GM10847 (cell line): ENCODE results near the gene MATN1.

Source experiments
- POLR2A ChIP-seq: IDR thresholded peaks from 2 replicates; pipeline ENCODE4 v1.6.1; 2011; ENCODE audit not compliant: insufficient read length; ENCODE audit errors: extremely low read depth

MATN1 gene

DNA sequence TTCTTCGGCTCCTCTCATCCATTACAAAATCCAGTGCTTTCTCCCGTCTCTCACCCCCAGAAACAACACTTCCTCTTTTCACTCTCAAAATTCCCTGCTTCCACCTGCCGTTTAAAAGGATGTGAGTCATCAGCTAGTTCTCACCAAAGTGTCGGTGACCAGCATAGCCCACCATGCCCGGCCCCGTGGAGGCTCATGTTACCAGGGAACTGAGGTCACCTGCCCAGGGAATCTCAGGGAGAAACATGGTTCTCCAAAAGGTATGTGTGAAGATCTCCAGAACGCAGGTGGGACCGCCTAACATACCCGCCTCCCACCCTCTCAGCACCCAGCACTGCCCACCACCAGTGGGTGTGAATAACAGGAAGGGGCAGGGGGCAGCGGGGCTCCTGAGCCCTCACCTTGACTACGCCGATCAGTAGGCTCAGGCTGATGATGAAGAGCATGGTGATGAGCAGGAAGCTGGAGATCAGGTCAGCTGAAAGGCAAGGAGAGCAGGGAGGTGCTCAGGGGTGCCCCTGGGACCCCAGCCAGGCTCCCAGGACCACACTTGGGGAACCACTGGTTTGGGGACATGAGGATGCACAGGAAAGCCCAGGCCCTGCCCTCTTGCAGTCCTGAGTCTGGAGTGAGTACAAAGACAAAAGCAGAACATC lies 18.0 kb upstream of the MATN1 start:
- TF ChIP-seq POLR2A, result no peak

DNA sequence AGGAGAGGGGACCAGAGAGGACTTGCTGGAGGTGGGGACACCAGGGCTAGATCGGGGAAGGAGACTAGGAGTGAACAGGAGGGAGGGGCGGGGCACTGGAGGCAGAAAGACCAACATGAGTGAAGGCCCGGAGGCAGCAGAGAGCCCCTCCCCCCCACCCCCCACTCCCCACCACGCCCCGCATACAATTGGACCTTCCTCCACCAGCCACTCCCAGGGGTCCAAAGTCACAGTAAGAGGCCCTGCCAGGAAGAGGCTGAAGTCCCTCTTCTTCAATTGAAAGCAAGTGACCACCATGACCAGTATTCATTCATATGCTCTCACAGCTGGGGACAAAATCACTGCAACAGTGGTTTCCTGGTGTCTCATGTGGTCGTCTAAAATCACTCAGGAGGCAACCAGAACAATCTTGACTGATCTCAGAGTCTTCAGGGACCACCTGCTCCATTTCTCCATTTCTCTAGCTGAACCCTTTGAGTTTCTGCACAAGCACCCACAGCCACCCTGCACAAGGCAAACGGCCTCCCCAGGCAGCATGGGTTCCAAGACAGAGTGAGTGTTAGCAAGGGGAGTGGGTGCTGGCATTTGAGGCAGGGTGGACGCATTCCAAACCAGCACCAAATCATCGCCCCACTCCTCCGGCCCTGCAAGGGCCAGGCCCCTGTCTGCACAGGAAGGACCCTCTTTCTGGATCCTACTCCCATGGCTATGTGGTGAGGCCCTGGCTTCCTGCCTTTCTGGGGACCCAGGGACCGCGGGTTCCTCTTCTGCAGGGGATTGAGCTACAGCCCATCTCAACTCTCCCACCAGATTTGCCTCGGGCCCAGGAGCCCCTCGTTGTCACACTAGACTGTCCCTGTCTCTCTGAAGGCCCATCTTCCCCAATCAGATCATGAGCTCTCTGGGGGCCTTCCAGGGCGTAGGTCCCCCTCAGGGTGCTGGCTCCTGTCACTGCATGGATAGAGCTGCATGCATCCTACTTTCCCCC lies 17.2 kb upstream of the MATN1 start:
- peak; percentile 9 for TF ChIP-seq POLR2A

DNA sequence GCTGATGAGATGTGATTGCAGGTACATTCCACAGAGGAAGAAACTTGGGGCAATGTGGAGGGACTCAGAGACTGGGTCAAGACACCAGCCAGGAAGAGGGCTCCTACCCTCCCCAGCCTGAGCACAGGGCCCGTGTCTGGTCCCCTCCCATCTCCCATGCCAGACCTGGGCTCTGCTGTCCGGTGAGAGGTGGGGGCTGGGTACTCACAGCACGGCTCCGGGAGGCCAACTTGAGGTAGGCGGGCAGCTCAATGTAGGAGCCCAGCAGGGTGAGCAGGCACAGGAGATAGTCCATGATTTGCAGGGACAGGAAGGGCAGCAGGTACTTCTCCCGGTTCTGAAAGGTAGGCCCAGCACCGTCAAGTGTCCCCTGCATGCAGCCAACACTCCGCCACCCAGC lies 16.2 kb upstream of the MATN1 start:
- TF ChIP-seq POLR2A, result no peak

DNA sequence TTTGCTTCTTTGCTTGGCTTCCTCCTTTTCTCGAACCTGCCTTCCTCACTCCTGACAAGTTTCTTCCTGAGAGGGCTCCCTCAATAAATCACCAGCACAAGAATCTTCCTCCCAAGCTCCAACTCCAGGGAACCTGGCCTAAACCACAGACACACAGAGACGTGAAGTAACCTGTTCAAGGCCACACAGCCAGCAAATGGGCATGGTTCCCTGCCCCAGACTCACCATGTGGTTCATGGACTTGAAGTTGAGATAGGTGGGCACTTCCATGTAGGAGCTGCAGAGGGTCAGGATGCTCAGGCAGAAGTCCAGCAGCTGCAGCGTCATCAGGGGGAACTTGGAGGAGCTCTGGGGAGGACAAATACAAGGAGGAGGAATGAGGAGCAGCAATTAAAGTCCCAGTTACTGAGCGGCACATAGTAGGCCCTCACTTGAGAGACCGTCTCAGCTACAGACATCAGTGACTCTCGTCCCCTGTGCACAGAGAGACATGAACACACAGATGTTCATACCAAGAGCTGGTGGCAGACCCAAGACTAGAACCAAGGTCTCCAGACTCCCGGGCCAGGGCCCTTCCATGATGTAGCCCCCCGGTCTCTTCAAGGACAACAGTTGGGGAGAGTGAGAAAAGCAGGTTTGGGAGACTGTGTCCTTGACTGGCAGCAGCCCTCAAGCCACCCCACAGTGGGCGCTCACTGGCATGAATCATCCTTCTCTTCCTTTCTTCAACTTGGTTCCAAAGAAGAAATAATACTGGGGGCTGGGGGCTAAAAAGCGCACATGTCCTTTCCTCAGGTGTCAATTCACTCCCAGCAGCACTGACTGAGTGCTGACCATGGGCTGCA lies 15.6 kb upstream of the MATN1 start:
- no peak for TF ChIP-seq POLR2A

DNA sequence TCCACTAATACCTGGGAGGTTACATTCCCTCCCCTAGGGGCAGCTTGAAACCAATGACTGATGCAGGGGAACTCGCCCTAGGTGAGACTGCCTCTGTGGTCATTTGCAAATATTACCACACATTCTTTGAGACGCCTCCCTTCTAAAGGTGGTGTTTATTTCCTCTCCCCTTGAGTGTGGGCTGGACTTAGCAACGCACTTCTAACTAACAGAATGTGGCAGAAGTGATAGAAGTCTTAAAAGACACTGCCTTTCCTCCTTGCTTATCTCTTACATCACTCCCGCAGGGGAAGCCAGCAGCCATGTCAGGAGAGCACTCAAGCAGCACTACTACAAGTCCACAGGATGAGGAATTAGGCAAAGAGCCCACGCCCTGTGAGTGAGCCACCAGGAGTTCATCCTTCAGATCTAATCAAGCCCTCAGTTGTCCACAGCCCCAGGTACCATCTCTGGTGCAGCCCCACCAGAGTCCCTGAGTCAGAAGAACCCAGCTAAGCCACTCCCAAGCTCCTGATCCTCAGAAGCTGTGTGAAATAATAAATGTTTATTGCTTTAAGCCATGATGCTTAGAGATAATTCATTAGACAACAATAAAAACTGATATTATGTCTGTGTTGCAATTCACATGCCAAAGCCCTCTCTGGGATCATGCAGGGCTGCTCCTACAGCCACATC lies 14.8 kb upstream of the MATN1 start:
- no peak for TF ChIP-seq POLR2A

DNA sequence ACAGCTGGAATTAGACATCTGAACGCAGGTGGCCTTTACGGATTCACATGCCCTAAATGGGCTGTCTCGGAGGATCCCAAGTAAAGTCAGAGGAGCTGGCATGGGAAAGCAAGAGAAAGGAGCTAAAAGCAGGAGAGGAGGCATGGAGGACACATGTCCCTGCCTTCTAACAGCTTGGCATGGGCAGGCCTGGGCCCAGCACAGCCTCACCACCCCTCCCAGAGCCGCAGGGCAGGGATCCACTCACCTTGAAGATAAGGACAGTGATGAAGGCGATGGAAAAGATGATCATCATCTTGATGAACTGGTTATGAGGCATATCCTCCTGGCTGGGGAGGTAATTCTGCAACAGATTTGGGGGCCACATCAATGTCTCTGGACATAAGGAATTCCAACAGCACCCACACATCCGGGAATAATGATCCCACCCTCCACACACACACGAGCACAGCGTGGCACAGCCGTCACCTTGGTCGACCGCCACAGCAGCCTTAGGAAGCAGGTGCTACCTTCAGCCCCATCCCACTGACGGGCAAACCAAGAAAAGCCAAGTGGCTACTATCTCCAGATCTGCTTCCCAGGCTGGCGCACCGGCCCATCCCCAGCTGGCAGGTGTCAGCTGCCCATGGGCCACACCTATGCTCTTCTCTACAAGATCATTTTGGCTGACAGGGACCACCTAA lies 14.1 kb upstream of the MATN1 start:
- TF ChIP-seq POLR2A, result no peak

DNA sequence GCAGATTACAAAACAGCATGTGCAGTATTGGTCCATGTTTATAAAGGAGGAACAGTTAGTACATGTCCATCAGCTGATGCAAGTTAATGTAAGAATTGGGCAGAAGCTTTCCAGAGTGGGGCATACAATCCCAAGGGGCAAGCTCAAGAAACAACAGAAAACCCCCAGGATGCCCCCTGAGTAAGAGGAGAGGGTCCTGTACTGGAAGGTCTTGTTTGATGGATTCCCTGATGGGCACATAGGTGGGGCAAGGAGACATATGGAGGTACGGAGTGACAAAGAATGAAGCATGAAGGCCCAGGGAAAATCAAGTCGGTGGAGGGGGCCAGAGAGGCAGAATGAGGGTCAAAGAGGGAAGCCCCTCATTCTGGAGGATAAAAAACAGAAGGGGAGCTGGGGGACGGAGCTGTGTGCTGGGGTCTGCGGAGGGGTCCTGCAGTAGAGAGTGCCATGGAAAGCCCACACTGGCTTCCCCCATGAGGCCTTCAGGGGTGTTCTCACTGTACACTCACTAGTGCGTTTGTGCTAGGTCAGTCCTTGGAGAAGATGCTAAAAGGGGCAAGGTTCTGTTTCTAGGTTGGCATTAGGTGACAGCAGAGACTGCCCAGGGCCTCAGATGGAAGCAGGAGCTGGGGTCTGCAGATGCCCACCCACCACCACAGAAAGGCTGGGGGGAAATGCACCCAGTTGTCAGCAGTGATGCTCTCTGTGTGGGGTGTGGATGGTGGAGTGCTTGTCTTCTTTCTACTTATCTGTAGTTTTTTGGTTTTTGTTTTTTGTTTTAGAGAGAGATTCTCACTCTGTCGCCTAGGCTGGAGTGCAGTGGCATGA lies 12.5 kb upstream of the MATN1 start:
- TF ChIP-seq POLR2A, result no peak

DNA sequence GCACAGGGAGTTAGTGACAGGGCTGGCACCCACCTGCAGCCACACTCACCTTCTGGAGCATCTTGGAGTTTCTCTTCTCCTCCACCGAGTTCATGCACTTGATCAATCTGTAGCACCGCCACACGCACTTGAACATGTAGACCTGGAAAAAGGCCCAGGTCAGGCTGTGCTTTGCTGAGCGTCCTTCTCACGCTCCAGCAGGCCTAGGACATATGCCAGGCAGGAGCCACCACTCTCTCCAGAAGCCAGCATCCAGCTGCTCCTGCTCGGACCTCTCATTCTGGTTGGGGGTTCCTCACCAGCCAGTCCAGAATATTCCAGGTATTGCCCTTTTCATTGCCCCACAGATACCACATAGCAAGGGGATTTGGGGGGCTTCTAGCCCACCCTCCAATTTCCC lies 11.7 kb upstream of the MATN1 start:
- TF ChIP-seq POLR2A, result peak; percentile 17

DNA sequence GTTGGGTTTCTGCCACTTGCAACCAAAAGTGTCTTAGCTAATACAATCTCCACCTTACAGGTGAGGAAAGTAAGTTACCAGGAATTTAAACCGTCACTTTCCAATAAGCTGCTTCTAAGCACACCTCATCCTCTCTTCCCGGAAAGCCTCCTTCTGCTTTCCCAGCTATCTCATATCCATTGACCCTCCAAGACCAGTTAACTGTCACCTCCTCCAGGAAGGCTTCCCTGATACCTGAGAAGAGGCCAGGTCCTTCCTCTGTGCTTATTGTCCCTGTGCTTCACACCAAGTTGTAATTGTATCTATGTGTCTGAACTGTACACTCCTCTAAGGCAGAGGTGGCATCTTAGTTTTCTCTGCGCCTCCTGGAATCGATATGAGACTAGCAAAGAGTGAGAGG lies 11.2 kb upstream of the MATN1 start:
- no peak for TF ChIP-seq POLR2A

DNA sequence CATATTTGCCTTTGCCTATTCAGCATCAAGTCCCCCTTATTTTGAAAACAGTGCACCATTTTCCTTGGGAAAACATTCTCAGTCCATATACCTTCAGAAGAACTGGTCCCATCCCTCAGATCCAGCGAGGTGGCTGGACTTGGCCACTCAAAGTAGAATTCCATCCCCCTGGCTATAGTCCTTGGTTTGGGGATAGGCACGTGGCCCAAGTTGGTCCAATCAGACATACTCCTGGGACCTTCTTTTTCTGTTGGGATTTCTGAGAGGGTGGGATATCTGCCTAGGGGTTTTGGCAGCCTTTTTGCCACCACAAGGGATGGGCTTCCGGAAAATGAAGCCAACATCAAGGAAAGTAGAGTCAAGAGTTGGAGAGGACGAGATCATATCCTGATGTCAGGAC lies 10.7 kb upstream of the MATN1 start:
- no peak for TF ChIP-seq POLR2A

DNA sequence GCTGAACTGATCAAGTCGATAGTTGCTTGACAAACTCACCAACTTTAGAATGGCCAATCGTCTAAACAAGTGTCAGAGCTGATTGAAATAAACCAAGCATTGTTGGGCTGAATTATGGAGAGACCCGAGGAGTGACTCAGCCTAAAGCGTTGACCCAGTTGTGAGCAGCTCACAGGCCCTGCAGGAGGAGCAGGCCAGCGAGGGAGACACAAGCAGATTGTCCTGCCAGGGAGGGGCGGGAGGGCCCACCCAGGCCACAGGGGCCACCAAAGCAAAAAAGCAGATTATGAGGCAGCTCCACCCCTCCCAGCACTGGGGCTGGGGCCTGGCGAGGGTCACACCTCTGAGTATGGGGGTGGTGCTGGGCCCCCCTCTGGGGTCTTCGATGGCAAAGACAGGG lies 10.1 kb upstream of the MATN1 start:
- no peak for TF ChIP-seq POLR2A

DNA sequence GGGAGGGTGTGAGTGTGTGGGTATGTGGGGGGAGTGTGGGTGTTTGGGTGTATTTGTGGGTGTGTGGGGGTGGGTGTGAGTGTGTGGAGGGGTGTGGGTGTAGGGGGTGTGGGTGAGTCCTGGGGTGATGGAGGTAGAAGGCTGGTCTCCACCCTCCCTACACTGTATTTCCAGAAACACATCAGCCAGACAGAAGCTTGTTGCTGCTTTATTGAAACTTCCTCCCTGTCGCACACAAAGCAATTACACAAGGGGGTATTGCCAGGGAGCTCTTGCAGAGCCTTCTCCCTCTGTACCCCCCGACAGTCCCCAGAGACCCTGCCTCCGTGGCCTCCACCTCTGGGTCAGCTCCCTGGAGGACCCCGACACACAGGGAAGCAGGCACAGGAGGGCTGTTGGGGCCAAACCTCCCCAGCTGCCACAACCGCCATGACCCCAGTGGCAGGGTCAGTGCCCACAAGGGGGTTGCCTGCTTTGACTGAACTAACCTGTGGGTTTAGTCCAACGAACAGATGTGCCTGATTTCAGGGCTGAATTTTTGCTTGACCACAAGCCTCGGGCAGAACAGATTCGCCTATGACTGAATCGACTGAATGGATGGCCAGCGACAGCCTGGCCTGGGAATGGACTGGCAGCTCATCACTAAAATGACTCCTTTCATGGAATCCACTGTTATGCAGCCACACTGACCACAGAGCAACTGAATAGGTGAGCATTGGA lies 9.1 kb upstream of the MATN1 start:
- peak; percentile 9 for TF ChIP-seq POLR2A

DNA sequence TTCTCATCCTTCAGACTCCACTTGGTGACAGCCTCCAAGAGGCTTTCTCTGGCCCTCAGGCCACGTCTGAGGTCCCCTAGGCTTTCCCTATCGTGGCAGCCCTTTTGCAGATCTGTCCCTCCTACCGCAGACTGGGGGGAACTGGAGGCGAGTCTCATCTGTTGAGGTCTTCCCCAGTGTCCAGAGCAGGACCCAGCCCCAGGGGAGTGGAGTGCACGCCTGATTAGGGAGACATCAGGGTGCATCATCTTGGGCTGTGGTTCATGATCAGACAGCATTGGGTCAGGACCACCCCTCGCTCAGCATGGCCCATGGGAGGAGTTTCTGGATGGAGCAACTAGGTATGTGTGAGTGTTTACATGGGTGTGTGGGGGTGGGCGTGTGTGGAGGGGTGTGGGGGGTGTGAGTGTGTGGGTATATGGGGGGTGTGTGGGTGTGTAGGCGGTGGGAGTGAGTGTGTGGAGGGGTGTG lies 8.5 kb upstream of the MATN1 start:
- peak; percentile 22 for TF ChIP-seq POLR2A
